K562 (cell line): ENCODE data around the gene RCC1. TPM values are rescaled to one million over a fixed set of nuclear protein-coding genes. Genes with fewer than 3 reads are reported as not detected.

Source experiments
- ATAC-seq: fragments of 200-7000 bp; cut with Tn5 transposase; 3 replicates; pipeline ENCODE4 v1.9.1; 2020; ENCODE audit warnings: moderate library complexity
- BruUV-seq: library from RNA; stranded (reverse); fragments of 400-500 nt; replicated peaks from 2 replicates; lab custom pipeline; 2021; lab: Mats Ljungman, UMichigan
- CTCF ChIA-PET: fragments of 300-600 bp; formaldehyde crosslinking; extraction: SDS; loops from one replicate; lab custom pipeline; 2021; ENCODE audit warnings: low intra/inter-chr PET ratio; lab: Yijun Ruan, JAX
- POLR2A ChIA-PET: fragments of 300-600, 350-650 bp; sonication (Branson Sonifier 250); formaldehyde crosslinking; extraction: SDS; loops from one replicate; lab custom pipeline; 2021; ENCODE audit warnings: antibody characterized with exemption, inconsistent platforms; lab: Yijun Ruan, JAX
- DNase-seq, 4 experiments: peaks; one replicate each; pipeline versions ENCODE4 v3.0.0 to v3.0.0-alpha.2; 2011 to 2018; ENCODE audit warnings: low spot score in 3 of 4, mixed read lengths in 3 of 4; ENCODE audit errors: extremely low read depth in 1 of 4
- FAIRE-seq: peaks from 2 replicates; lab custom pipeline; 2011; peaks lifted over from hg19 to GRCh38; lab: Jason Lieb, UNC
- H2AFZ ChIP-seq: 2 replicates; pipeline ENCODE4 v1.6.0; 2011; ENCODE audit warnings: low read depth, low read length, control low read depth, inconsistent platforms
- H3K27ac ChIP-seq: fragments of 200-600 bp; 3 replicates; pipeline ENCODE4 v1.8.0; 2011; ENCODE audit warnings: low read depth, mild to moderate bottlenecking, control low read depth, inconsistent platforms, low read length, moderate library complexity, mixed read lengths; ENCODE audit errors: extremely low read depth
- H3K27me3 ChIP-seq, 2 experiments: fragments of 300-600 bp in 1 of 2; 2 replicates in 1 of 2; 3 replicates in 1 of 2; pipeline versions ENCODE4 v1.6.0 to v1.8.0; 2011; ENCODE audit warnings: inconsistent platforms in 2 of 2, low read length in 2 of 2, mild to moderate bottlenecking in 1 of 2, mixed read lengths in 1 of 2, moderate library complexity in 1 of 2; ENCODE audit not compliant: control insufficient read depth in 2 of 2, insufficient read depth in 2 of 2
- H3K36me3 ChIP-seq: fragments of 300-600 bp; 3 replicates; pipeline ENCODE4 v1.8.0; 2011; ENCODE audit warnings: mild to moderate bottlenecking, low read length, inconsistent platforms; ENCODE audit not compliant: control insufficient read depth, insufficient read depth
- H3K4me1 ChIP-seq, 2 experiments: fragments of 200-600 bp in 1 of 2; replicated peaks in 1 of 2; 2 replicates in 1 of 2; 3 replicates in 1 of 2; pipeline versions ENCODE4 v1.5.1 to v1.8.0; 2011; ENCODE audit warnings: inconsistent platforms in 2 of 2, low read length in 2 of 2, mild to moderate bottlenecking in 1 of 2, mixed read lengths in 1 of 2, moderate library complexity in 1 of 2; ENCODE audit not compliant: control insufficient read depth in 2 of 2, insufficient read depth in 2 of 2
- H3K4me2 ChIP-seq: 2 replicates; pipeline ENCODE4 v1.6.1; 2011; ENCODE audit warnings: low read length, control low read depth, inconsistent platforms, mixed read lengths; ENCODE audit not compliant: insufficient read depth
- H3K4me3 ChIP-seq: fragments of 200-600 bp; sonication (generic), shearing (Covaris generic); 2 replicates; pipeline ENCODE4 v1.5.1; 2016; ENCODE audit warnings: control low read depth, inconsistent platforms
- H3K79me2 ChIP-seq: fragments of 200-600 bp; 3 replicates; pipeline ENCODE4 v1.8.0; 2011; ENCODE audit warnings: low read length, inconsistent platforms; ENCODE audit not compliant: control insufficient read depth, insufficient read depth
- H3K9ac ChIP-seq, 2 experiments: 2 replicates each; pipeline versions ENCODE4 v1.6.0 to v1.6.1; 2011; ENCODE audit warnings: low read depth in 2 of 2, low read length in 2 of 2, control low read depth in 1 of 2, inconsistent platforms in 1 of 2, mild to moderate bottlenecking in 1 of 2, mixed read lengths in 1 of 2; ENCODE audit not compliant: insufficient read depth in 1 of 2
- H3K9me1 ChIP-seq: one replicate; pipeline ENCODE4 v1.6.0; 2011; ENCODE audit warnings: inconsistent platforms, mild to moderate bottlenecking, low read length, moderate library complexity; ENCODE audit not compliant: control insufficient read depth, insufficient read depth
- H3K9me3 ChIP-seq: replicated peaks from 2 replicates; pipeline ENCODE4 v1.5.1; 2011; ENCODE audit warnings: low read depth, low read length, inconsistent platforms; ENCODE audit not compliant: control insufficient read depth, insufficient read depth
- H4K20me1 ChIP-seq: replicated peaks from 2 replicates; pipeline ENCODE4 v1.6.1; 2011; ENCODE audit warnings: low read length, inconsistent platforms, mixed read lengths; ENCODE audit not compliant: control insufficient read depth, insufficient read depth
- ARID1B ChIP-seq: fragments of 450-650 bp; IDR thresholded peaks from 2 replicates; pipeline ENCODE4 v1.6.1; 2016; ENCODE audit warnings: antibody characterized with exemption, mild to moderate bottlenecking, inconsistent platforms
- ATF3 ChIP-seq, 2 experiments: fragments of 450-650 bp in 1 of 2; sonication (generic) in 1 of 2; formaldehyde crosslinking in 1 of 2; IDR thresholded peaks in 1 of 2; conservative IDR thresholded peaks in 1 of 2; 2 replicates each; pipeline versions ENCODE4 v1.6.1 to v1.8.1; 2016 to 2023; ENCODE audit warnings: mild to moderate bottlenecking in 2 of 2, moderate library complexity in 2 of 2, inconsistent platforms in 1 of 2, missing genetic modification reagents in 1 of 2
- CHD2 ChIP-seq: IDR thresholded peaks from 2 replicates; pipeline ENCODE4 v1.6.1; 2011; ENCODE audit warnings: low read depth, low read length
- FOSL1 ChIP-seq: fragments of 200-800 bp; sonication (Bioruptor generic); conservative IDR thresholded peaks from 2 replicates; pipeline ENCODE4 v1.6.1; 2016; ENCODE audit warnings: missing genetic modification characterization, missing compliant biosample characterization
- PRMT5 ChIP-seq: sonication (generic); formaldehyde crosslinking; IDR thresholded peaks from 2 replicates; pipeline ENCODE4 v1.5.0; 2020; ENCODE audit warnings: missing genetic modification reagents
- WGBS: fragments of 100-300 bp; shearing (Covaris generic); methylation state at CpG from one replicate; pipeline ENCODE4 v1.1.6; 2016; ENCODE audit warnings: low coverage, mixed read lengths; ENCODE audit not compliant: insufficient coverage; ENCODE audit errors: missing lambda C conversion rate; 5-methylcytosine and 5-hydroxymethylcytosine counted together
- in situ Hi-C: fragments of 300-500 bp; cut with MboI; formaldehyde crosslinking; loops from 4 replicates; pipeline ENCODE4 v1.15.0; 2018; ENCODE audit warnings: inconsistent platforms, mixed read lengths
- intact Hi-C: fragments of 100-400 bp; cut with micrococcal nuclease; formaldehyde crosslinking; loops from 2 replicates; pipeline ENCODE4 v1.14.2; 2022
- polyA plus RNA-seq, 8 experiments: library from polyadenylated mRNA; depleted of rRNA in 4 of 8; stranded (reverse) in 5 of 8; unstranded in 3 of 8; fragments of >200 nt; fragmentation: Nextera tagmentation in 2 of 8; fragmentation: Illumina TruSeq in 1 of 8; extraction: Ambion mirVana in 2 of 8; extraction: Trizol in 1 of 8; gene quantifications; 2 replicates each; pipeline versions ENCODE4 v1.2.1 to v1.2.3, GENCODE V29; 2011 to 2014; ENCODE audit warnings: inconsistent platforms in 1 of 8, missing spikeins in 1 of 8
- total RNA-seq, 7 experiments: library from RNA; depleted of rRNA in 6 of 7; stranded (reverse); fragments of >200 nt in 6 of 7; fragmentation: Illumina TruSeq in 2 of 7; extraction: Trizol in 2 of 7; gene quantifications; 2 replicates each; pipeline versions ENCODE4 v1.2.1 to v1.2.3, GENCODE V29; 2011 to 2021; ENCODE audit warnings: low replicate concordance in 1 of 7

Gene RCC1
- total and polyA plus RNA-seq, 9 of the 15 experiments (the other 6 are each of a cell fraction or from before 2014, with no cell fraction given): 16.4 to 202 (median 107) TPM

GRCh38 chr1:28499553-28499952, 6.3 kb upstream of the RCC1 start:
- in situ Hi-C loops: no loop called here
- no peak for ATAC-seq
- CTCF ChIA-PET: no interaction called here
- H3K9me3 ChIP-seq: no peaks in the 10 kb centered on the region
- no peak overlapping the region for H3K27ac ChIP-seq
- no peaks in the 10 kb centered on the region for H3K27me3 ChIP-seq
- H3K9ac ChIP-seq: no peak overlapping the region
- H3K4me1 ChIP-seq: peaks cover 13 to 21% of the 10 kb centered on the region in 2 experiments; a peak in 4 of 5 replicates
- peaks cover 5% of the 10 kb centered on the region; the same call in 1 of the 3 replicates for H3K79me2 ChIP-seq
- WGBS: 31% methylated on average over 4 of the region's 4 CpGs
- no TSS peak for BruUV-seq
- intact Hi-C loops: no loop called here
- TF ChIP-seq PRMT5 (CRISPR knock-in tag) (no peak), FOSL1 (tag) (peak; percentile 69), CHD2 (no peak), ARID1B (0 out of 2 replicates have a peak, but pooled peaks have one; percentile 8), ATF3 (IDR thresholded peaks at IDR 0.05) (peak; percentile 61), ATF3 (CRISPR knock-in tag; conservative IDR thresholded peaks at IDR 0.05) (no peak)
- H4K20me1 ChIP-seq: no peaks in the 10 kb centered on the region
- peaks cover 24% of the 10 kb centered on the region; the same call in 2 of the 3 replicates for H3K36me3 ChIP-seq
- H2AFZ ChIP-seq: no peak overlapping the region
- no peak overlapping the region for H3K4me2 ChIP-seq
- no peak for DNase-seq
- H3K9me1 ChIP-seq: no peaks in the 10 kb centered on the region
- POLR2A ChIA-PET: interaction anchor here (1.2 to 1.8 kb wide), 2 partner anchors 12 to 82 kb away, joined by 3 to 6 read pairs; no protein-coding TSS in a partner anchor
- FAIRE-seq: no peak
- no peak overlapping the region for H3K4me3 ChIP-seq
